Central memory CD8-positive, alpha-beta T cell (primary cell): ENCODE data around the gene WDR43.
A peak's percentile ranks its signal among the peaks of the same experiment; 100 is the strongest.

ENCODE experiments used
- ATAC-seq: fragments of 150-1000 bp; cut with Tn5 transposase; replicated peaks from 2 replicates; pipeline ENCODE4 v1.10.0; 2022; ENCODE audit warnings: mild to moderate bottlenecking, moderate FRiP score, moderate number of reproducible peaks; ENCODE audit not compliant: poor library complexity, severe bottlenecking; ENCODE audit errors: extremely low read depth
- DNase-seq, 2 donors: peaks; one replicate each; pipeline ENCODE4 v3.0.0; 2021; ENCODE audit warnings: low spot score in 2 of 2
- H3K27ac Mint-ChIP-seq: one replicate; pipeline ENCODE4 v1.8.0; 2022; ENCODE audit warnings: low read depth, mild to moderate bottlenecking, moderate library complexity, mixed read lengths
- H3K27me3 Mint-ChIP-seq: one replicate; pipeline ENCODE4 v1.8.0; 2022; ENCODE audit warnings: mixed read lengths
- H3K36me3 Mint-ChIP-seq: one replicate; pipeline ENCODE4 v1.8.0; 2022; ENCODE audit warnings: mild to moderate bottlenecking, moderate library complexity, mixed read lengths; ENCODE audit not compliant: insufficient read depth
- H3K4me1 Mint-ChIP-seq: one replicate; pipeline ENCODE4 v1.8.0; 2022; ENCODE audit warnings: mixed read lengths
- H3K4me3 Mint-ChIP-seq: one replicate; pipeline ENCODE4 v1.8.0; 2022; ENCODE audit warnings: mild to moderate bottlenecking, moderate library complexity, mixed read lengths
- H3K9me3 Mint-ChIP-seq: one replicate; pipeline ENCODE4 v1.8.0; 2022; ENCODE audit warnings: mixed read lengths

WDR43 gene

GRCh38 chr2:28894470-28895188, at the start of gene WDR43:
Gene WDR43 (plus strand): TSS chr2:28894667. CDS start chr2:28894699, 32 bp downstream.
- peak; percentile 95 to 96 for DNase-seq
- H3K27me3 Mint-ChIP-seq: no peaks in the 10 kb centered on the region
- H3K27ac Mint-ChIP-seq: peak within 1 kb of the TSS; percentile 93
- peaks cover 30% of the 10 kb centered on the region for H3K4me1 Mint-ChIP-seq
- H3K36me3 Mint-ChIP-seq: peaks cover 11% of the 10 kb centered on the region
- peak; percentile 97 for ATAC-seq
- no peaks in the 10 kb centered on the region for H3K9me3 Mint-ChIP-seq
- H3K4me3 Mint-ChIP-seq: peak within 1 kb of the TSS; percentile 95

GRCh38 chr2:28855193-28855592, 39.3 kb upstream of the WDR43 start:
- DNase-seq (no peak), ATAC-seq (no peak)
- peaks cover under 1% of the 10 kb centered on the region for H3K4me1 Mint-ChIP-seq
- H3K27ac Mint-ChIP-seq: no peak overlapping the region
- no peaks in the 10 kb centered on the region for H3K27me3 Mint-ChIP-seq
- H3K9me3 Mint-ChIP-seq: no peaks in the 10 kb centered on the region
- H3K4me3 Mint-ChIP-seq: no peak overlapping the region
- peaks cover 23% of the 10 kb centered on the region for H3K36me3 Mint-ChIP-seq

GRCh38 chr2:28855977-28856376, 38.5 kb upstream of the WDR43 start:
- no peaks in the 10 kb centered on the region for H3K9me3 Mint-ChIP-seq
- peaks cover 6% of the 10 kb centered on the region for H3K4me1 Mint-ChIP-seq
- DNase-seq: no peak
- ATAC-seq: no peak
- H3K4me3 Mint-ChIP-seq: no peak overlapping the region
- H3K36me3 Mint-ChIP-seq: peaks cover 28% of the 10 kb centered on the region
- no peaks in the 10 kb centered on the region for H3K27me3 Mint-ChIP-seq
- H3K27ac Mint-ChIP-seq: no peak overlapping the region

- ATAC-seq (no peak), DNase-seq (no peak)
- peaks cover 39% of the 10 kb centered on the region for H3K4me1 Mint-ChIP-seq
- H3K27me3 Mint-ChIP-seq: no peaks in the 10 kb centered on the region
- H3K27ac Mint-ChIP-seq: peak overlapping the region; percentile 95
- H3K4me3 Mint-ChIP-seq: peak overlapping the region; percentile 57
- H3K36me3 Mint-ChIP-seq: peaks cover 17% of the 10 kb centered on the region
- no peaks in the 10 kb centered on the region for H3K9me3 Mint-ChIP-seq
Measured at GRCh38 chr2:28868611-28869010, 25.9 kb upstream of the WDR43 start.

GRCh38 chr2:28869494-28870145, 24.8 kb upstream of the WDR43 start:
- Mint-ChIP-seq H3K27ac (peak overlapping the region; percentile 95), H3K4me3 (peak overlapping the region; percentile 94), H3K4me1 (peaks cover 30% of the 10 kb centered on the region), H3K9me3 (no peaks in the 10 kb centered on the region), H3K36me3 (peaks cover 17% of the 10 kb centered on the region), H3K27me3 (no peaks in the 10 kb centered on the region)
- no peak for DNase-seq
- ATAC-seq: peak; percentile 11

GRCh38 chr2:28870146-28870891, 24.1 kb upstream of the WDR43 start, which contains the start of gene TRMT61B:
Gene TRMT61B (minus strand): TSS chr2:28870309. CDS start chr2:28870277, 32 bp downstream.
- Mint-ChIP-seq H3K27me3 (peaks cover 2% of the 10 kb centered on the region), H3K36me3 (peaks cover 13% of the 10 kb centered on the region), H3K9me3 (no peaks in the 10 kb centered on the region), H3K4me1 (peaks cover 23% of the 10 kb centered on the region), H3K27ac (peak within 1 kb of the TSS; percentile 95), H3K4me3 (peak within 1 kb of the TSS; percentile 94)
- ATAC-seq (peak; percentile 88), DNase-seq (peak; percentile 95 to 96)

GRCh38 chr2:28871620-28872019, 22.8 kb upstream of the WDR43 start:
- H3K27me3 Mint-ChIP-seq: peaks cover 15% of the 10 kb centered on the region
- ATAC-seq: no peak
- no peak overlapping the region for H3K27ac Mint-ChIP-seq
- H3K4me1 Mint-ChIP-seq: peaks cover 22% of the 10 kb centered on the region
- no peak for DNase-seq
- peaks cover 11% of the 10 kb centered on the region for H3K36me3 Mint-ChIP-seq
- H3K4me3 Mint-ChIP-seq: no peak overlapping the region
- H3K9me3 Mint-ChIP-seq: no peaks in the 10 kb centered on the region

GRCh38 chr2:28880193-28880592, 14.3 kb upstream of the WDR43 start:
- no peak for ATAC-seq
- no peaks in the 10 kb centered on the region for H3K9me3 Mint-ChIP-seq
- no peaks in the 10 kb centered on the region for H3K4me1 Mint-ChIP-seq
- H3K36me3 Mint-ChIP-seq: no peaks in the 10 kb centered on the region
- H3K27ac Mint-ChIP-seq: no peak overlapping the region
- DNase-seq: no peak
- H3K4me3 Mint-ChIP-seq: no peak overlapping the region
- peaks cover 51% of the 10 kb centered on the region for H3K27me3 Mint-ChIP-seq

GRCh38 chr2:28893488-28893887, 979 bp upstream of the WDR43 start:
- ATAC-seq: no peak
- peaks cover 11% of the 10 kb centered on the region for H3K36me3 Mint-ChIP-seq

GRCh38 chr2:28895189-28895893, 874 bp downstream of the WDR43 start:
- H3K27me3 Mint-ChIP-seq: no peaks in the 10 kb centered on the region
- peak in 1 of 2 donors; percentile 15 for DNase-seq

More at GRCh38 chr2:28893488-28893887, 979 bp upstream of the WDR43 start:
- Mint-ChIP-seq H3K9me3 (no peaks in the 10 kb centered on the region), H3K4me3 (no peak overlapping the region), H3K4me1 (peaks cover 20% of the 10 kb centered on the region), H3K27me3 (no peaks in the 10 kb centered on the region), H3K27ac (no peak overlapping the region)
- DNase-seq: no peak

GRCh38 chr2:28896906-28897305, 2.4 kb downstream of the WDR43 start:
- Mint-ChIP-seq H3K4me3 (peak overlapping the region; percentile 21), H3K4me1 (peaks cover 44% of the 10 kb centered on the region), H3K9me3 (no peaks in the 10 kb centered on the region), H3K36me3 (peaks cover 16% of the 10 kb centered on the region), H3K27me3 (no peaks in the 10 kb centered on the region), H3K27ac (no peak overlapping the region)
- ATAC-seq (no peak), DNase-seq (no peak)

More at GRCh38 chr2:28895189-28895893, 874 bp downstream of the WDR43 start:
- Mint-ChIP-seq H3K4me1 (peaks cover 30% of the 10 kb centered on the region), H3K27ac (peak overlapping the region; percentile 93), H3K36me3 (peaks cover 11% of the 10 kb centered on the region), H3K9me3 (no peaks in the 10 kb centered on the region), H3K4me3 (peak overlapping the region; percentile 95)
- peak; percentile 4 for ATAC-seq

- no peaks in the 10 kb centered on the region for H3K9me3 Mint-ChIP-seq
- H3K36me3 Mint-ChIP-seq: peaks cover 20% of the 10 kb centered on the region
- H3K27ac Mint-ChIP-seq: peak overlapping the region; percentile 53
- H3K4me1 Mint-ChIP-seq: peaks cover 44% of the 10 kb centered on the region
- no peak for DNase-seq
- H3K4me3 Mint-ChIP-seq: no peak overlapping the region
- no peaks in the 10 kb centered on the region for H3K27me3 Mint-ChIP-seq
- no peak for ATAC-seq
Measured at GRCh38 chr2:28898048-28898447, 3.6 kb downstream of the WDR43 start.
